Aorta (tissue), 5 donors: ENCODE data around the gene PPP1R10. TPM values are rescaled to one million over a fixed set of nuclear protein-coding genes. Genes with fewer than 3 reads are reported as not detected.

Source experiments
- ATAC-seq: fragments of 200-7000 bp; cut with Tn5 transposase; one replicate; pipeline ENCODE4 v1.9.1; 2022; ENCODE audit warnings: moderate library complexity; ENCODE audit not compliant: low FRiP score
- DNase-seq, 2 donors: peaks; one replicate each; pipeline ENCODE4 v3.0.0-alpha.2; 2020
- H3K27ac ChIP-seq, 2 donors: one replicate each; pipeline ENCODE4 v1.5.1; 2013; ENCODE audit warnings: low read length in 2 of 2, mild to moderate bottlenecking in 2 of 2, moderate library complexity in 2 of 2, control low read depth in 1 of 2, inconsistent platforms in 1 of 2, low read depth in 1 of 2
- H3K27me3 ChIP-seq, 2 donors: one replicate each; pipeline ENCODE4 v1.6.1; 2013; ENCODE audit warnings: control low read depth in 1 of 2, low read length in 1 of 2, mild to moderate bottlenecking in 1 of 2, moderate library complexity in 1 of 2; ENCODE audit not compliant: insufficient read depth in 2 of 2, control insufficient read depth in 1 of 2
- H3K36me3 ChIP-seq, 2 donors: one replicate each; pipeline ENCODE4 v1.6.1; 2013; ENCODE audit warnings: control low read depth in 1 of 2, low read length in 1 of 2, mild to moderate bottlenecking in 1 of 2; ENCODE audit not compliant: insufficient read depth in 2 of 2, control insufficient read depth in 1 of 2
- H3K4me1 ChIP-seq, 2 donors: one replicate each; pipeline ENCODE4 v1.6.1; 2013; ENCODE audit warnings: low read length in 2 of 2, control low read depth in 1 of 2, mild to moderate bottlenecking in 1 of 2, moderate library complexity in 1 of 2; ENCODE audit not compliant: insufficient read depth in 2 of 2, control insufficient read depth in 1 of 2
- H3K4me3 ChIP-seq, 2 donors: one replicate each; pipeline ENCODE4 v1.5.1; 2013; ENCODE audit warnings: low read length in 2 of 2, control low read depth in 1 of 2, mild to moderate bottlenecking in 1 of 2
- H3K9me3 ChIP-seq: one replicate; pipeline ENCODE4 v1.6.1; 2013; ENCODE audit warnings: mild to moderate bottlenecking, low read length; ENCODE audit not compliant: control insufficient read depth
- WGBS, 2 donors: extraction: QIAGEN DNeasy Blood & Tissue Kit; methylation state at CpG; one replicate each; pipeline ENCODE4 v1.1.7; 2013; 5-methylcytosine and 5-hydroxymethylcytosine counted together
- intact Hi-C, 2 donors: fragments of 100-400 bp; cut with DNase I; formaldehyde crosslinking; loops; one replicate each; pipeline versions ENCODE4 v1.14.2 to v1.15.0; 2022
- polyA plus RNA-seq, 2 donors: library from polyadenylated mRNA; stranded (reverse); fragments of 200-250 nt; gene quantifications; one replicate each; pipeline ENCODE4 v1.2.3, GENCODE V29; 2013
- total RNA-seq, 2 donors: library from RNA; stranded (reverse); fragmentation: NEBNext Ultra II Directional; extraction: Animal tissue kit (Norgen Biotek cat#: 25700); gene quantifications; one replicate each; pipeline ENCODE4 v1.2.1, GENCODE V29; 2021
- donor health status: healthy with polysubstance abuse.
- donor health status: Bipolar disorder and iron deficiency.
- donor health status: DM: no; HTN: no; CAD: no.
- donor health status: DM: no; HTN: no; CAD: no.
- donor health status: DM: yes; HTN: yes; CAD: no.

PPP1R10 gene
- total and polyA plus RNA-seq, 4 donors: 8.6 to 83.8 (median 41.6) TPM

GRCh38 chr6:30635834-30636233 lies 18.8 kb upstream of the PPP1R10 start:
- Histone ChIP-seq H3K27me3 (no peaks in the 10 kb centered on the region), H3K27ac (no peak overlapping the region), H3K4me1 (no peaks in the 10 kb centered on the region), H3K9me3 (no peaks in the 10 kb centered on the region), H3K4me3 (no peak overlapping the region), H3K36me3 (peaks cover 2 to 5% of the 10 kb centered on the region in 2 donors)
- ATAC-seq: no peak
- no peak for DNase-seq
- 95 to 96% methylated on average over 3 of the region's 3 CpGs for WGBS, 2 donors
- intact Hi-C loops: no loop called here

- ATAC-seq (peak; percentile 94), DNase-seq (peak; percentile 92 to 97)
- H3K27ac ChIP-seq: peak within 1 kb of the TSS; percentile 16 to 95
- WGBS, 2 donors: 3 to 4% methylated on average over 31 to 36 of the region's 36 CpGs
- peak within 1 kb of the TSS; percentile 22 to 52 for H3K4me3 ChIP-seq
- H3K9me3 ChIP-seq: no peaks in the 10 kb centered on the region
- no peaks in the 10 kb centered on the region for H3K36me3 ChIP-seq
- H3K4me1 ChIP-seq: no peaks in the 10 kb centered on the region
- H3K27me3 ChIP-seq: no peaks in the 10 kb centered on the region
- intact Hi-C loops: loop anchor here in 1 of 2 donors (5.0 kb wide), 1 partner anchor 46 kb away; the partner anchor contains the start of gene DHX16
Measured at GRCh38 chr6:30626484-30627366, 9.7 kb upstream of the PPP1R10 start, which contains the start of gene ATAT1. Gene ATAT1, plus strand, starts transcription at chr6:30626874.

GRCh38 chr6:30625511-30625910 lies 8.5 kb upstream of the PPP1R10 start:
- ATAC-seq (no peak), DNase-seq (no peak)
- Histone ChIP-seq H3K36me3 (no peaks in the 10 kb centered on the region), H3K4me3 (no peak overlapping the region), H3K27ac (no peak overlapping the region), H3K4me1 (no peaks in the 10 kb centered on the region), H3K9me3 (no peaks in the 10 kb centered on the region), H3K27me3 (no peaks in the 10 kb centered on the region)
- intact Hi-C loops: loop anchor here in 1 of 2 donors (5.0 kb wide), 1 partner anchor 47 kb away; the partner anchor contains the start of gene DHX16
- 95% methylated on average over 8 of the region's 8 CpGs for WGBS, 2 donors

DNA sequence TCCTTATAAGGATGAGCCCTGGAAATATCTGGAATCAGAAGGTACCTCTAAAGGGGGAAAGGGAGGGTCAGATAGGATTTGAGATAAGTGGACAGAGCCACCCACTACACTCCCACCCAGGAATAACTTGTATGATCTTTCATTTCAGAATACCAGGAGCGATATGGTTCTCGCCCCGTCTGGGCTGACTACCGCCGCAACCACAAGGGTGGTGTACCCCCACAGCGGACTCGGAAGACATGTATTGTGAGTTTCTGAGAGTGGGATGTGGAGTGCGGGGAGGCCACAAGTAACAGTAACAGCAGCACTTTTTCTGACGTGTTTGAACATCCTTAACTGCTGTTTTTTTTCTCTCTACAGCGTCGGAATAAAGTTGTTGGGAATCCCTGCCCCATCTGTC lies 2.5 kb upstream of the PPP1R10 start:
- 93 to 94% methylated on average over 11 of the region's 11 CpGs for WGBS, 2 donors
- peaks cover 0 to 2% of the 10 kb centered on the region in 2 donors for H3K27me3 ChIP-seq
- no peak overlapping the region for H3K27ac ChIP-seq

DNA sequence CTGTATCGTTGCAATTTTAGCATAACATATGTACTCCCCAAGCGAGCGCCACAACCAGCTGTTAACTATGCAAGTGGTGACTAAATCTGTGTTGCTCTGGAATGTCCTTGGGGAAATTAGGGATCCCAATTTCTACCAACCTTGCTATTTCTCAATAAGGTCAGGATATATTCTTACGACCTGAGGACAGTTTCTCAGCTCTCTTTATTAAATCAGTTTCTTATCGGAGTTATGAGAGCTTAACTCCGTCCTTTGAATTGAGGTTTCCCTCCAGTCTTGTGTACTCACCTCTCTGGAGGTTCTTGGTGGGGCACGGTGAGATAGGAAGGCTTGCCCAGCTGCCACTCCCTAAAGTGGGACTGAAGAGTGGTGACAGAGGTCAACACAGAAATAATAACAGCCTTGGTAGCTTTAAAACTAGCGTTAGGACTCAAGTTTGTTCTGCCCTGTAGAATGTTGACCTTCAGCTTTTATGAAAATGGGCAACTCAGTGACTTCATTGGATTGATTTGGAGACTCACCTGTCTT lies 1.3 kb upstream of the PPP1R10 start:
- H3K27me3 ChIP-seq: peaks cover 0 to 2% of the 10 kb centered on the region in 2 donors
- intact Hi-C loops: loop anchor here (5.0 kb wide), 3 partner anchors 54 to 124 kb away; partner anchors contain the start of genes DHX16 (in 1 of the 2), FLOT1 (in 1 of the 2), GNL1 (in 1 of the 2) and IER3 (in 1 of the 2)
- DNase-seq (peak in 1 of 2 donors; percentile 12), ATAC-seq (no peak)
- H3K4me3 ChIP-seq: peak overlapping the region; percentile 62 to 81
- H3K4me1 ChIP-seq: no peaks in the 10 kb centered on the region
- no peaks in the 10 kb centered on the region for H3K9me3 ChIP-seq
- peaks cover 0 to 3% of the 10 kb centered on the region in 2 donors for H3K36me3 ChIP-seq
- WGBS, 2 donors: 14 to 18% methylated on average over 8 of the region's 8 CpGs
- H3K27ac ChIP-seq: peak overlapping the region in 1 of 2 donors; percentile 95

More for the DNA sequence above, 2.5 kb upstream of the PPP1R10 start:
- intact Hi-C loops: loop anchor here (5.0 kb wide), 3 partner anchors 53 to 123 kb away; partner anchors contain the start of genes DHX16 (in 1 of the 2), FLOT1 (in 1 of the 2), GNL1 (in 1 of the 2) and IER3 (in 1 of the 2)
- H3K4me1 ChIP-seq: no peaks in the 10 kb centered on the region
- no peak overlapping the region for H3K4me3 ChIP-seq
- ATAC-seq: no peak
- DNase-seq: no peak
- peaks cover 0 to 3% of the 10 kb centered on the region in 2 donors for H3K36me3 ChIP-seq
- no peaks in the 10 kb centered on the region for H3K9me3 ChIP-seq

DNA sequence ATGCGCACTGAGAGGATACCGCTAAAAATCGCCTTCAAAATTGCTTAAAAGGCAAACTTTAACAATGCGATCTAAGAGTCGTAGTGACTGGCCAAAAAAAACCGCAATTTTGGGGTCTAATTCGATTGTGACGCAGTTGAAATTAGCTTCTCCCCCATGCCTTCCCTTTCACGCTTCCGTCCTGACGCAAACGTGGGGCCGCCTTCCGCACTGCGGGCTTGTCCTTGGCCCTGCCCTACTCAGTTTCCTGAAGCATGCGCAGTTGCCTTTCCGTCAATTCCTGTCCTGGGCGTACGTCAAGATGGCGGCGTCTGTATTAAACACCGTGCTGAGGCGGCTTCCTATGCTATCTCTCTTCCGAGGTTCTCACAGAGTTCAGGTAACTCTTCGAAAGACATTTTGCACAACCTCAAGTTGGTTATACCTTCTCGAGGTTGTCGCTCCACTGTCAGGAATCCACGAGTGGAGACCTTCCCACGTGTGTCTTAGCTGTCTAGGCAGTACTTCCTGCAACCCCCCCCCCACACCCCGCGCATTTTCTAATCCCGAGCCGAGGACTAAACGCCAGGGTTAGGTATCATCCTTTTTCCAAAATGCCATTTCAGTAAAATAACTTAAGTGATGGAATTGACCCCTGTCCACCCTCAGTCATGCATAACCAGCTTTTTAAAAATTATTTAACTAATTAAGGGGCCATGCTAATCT lies 674 bp upstream of the PPP1R10 start, which contains the start of gene MRPS18B:
TSS of gene MRPS18B (plus strand) at position 276 of the 705 bp plus-strand sequence. CDS start at position 302, 26 bp downstream.
- peak; percentile 98 to 99 for DNase-seq
- ATAC-seq: peak; percentile 94
- Histone ChIP-seq H3K36me3 (peaks cover 0 to 3% of the 10 kb centered on the region in 2 donors), H3K27ac (peak within 1 kb of the TSS; percentile 91 to 95), H3K4me1 (peaks cover 0 to 3% of the 10 kb centered on the region in 2 donors), H3K9me3 (no peaks in the 10 kb centered on the region), H3K4me3 (peak within 1 kb of the TSS; percentile 97 to 100), H3K27me3 (peaks cover 0 to 2% of the 10 kb centered on the region in 2 donors)
- intact Hi-C loops: loop anchor here (2.0 to 5.0 kb wide), 5 partner anchors 55 to 125 kb away; partner anchors contain the start of genes DHX16 (in 1 of the 2), FLOT1 (in 1 of the 2), GNL1 (in 1 of the 2) and IER3 (in 1 of the 2)
- 0 to 1% methylated on average over 34 of the region's 34 CpGs for WGBS, 2 donors

DNA sequence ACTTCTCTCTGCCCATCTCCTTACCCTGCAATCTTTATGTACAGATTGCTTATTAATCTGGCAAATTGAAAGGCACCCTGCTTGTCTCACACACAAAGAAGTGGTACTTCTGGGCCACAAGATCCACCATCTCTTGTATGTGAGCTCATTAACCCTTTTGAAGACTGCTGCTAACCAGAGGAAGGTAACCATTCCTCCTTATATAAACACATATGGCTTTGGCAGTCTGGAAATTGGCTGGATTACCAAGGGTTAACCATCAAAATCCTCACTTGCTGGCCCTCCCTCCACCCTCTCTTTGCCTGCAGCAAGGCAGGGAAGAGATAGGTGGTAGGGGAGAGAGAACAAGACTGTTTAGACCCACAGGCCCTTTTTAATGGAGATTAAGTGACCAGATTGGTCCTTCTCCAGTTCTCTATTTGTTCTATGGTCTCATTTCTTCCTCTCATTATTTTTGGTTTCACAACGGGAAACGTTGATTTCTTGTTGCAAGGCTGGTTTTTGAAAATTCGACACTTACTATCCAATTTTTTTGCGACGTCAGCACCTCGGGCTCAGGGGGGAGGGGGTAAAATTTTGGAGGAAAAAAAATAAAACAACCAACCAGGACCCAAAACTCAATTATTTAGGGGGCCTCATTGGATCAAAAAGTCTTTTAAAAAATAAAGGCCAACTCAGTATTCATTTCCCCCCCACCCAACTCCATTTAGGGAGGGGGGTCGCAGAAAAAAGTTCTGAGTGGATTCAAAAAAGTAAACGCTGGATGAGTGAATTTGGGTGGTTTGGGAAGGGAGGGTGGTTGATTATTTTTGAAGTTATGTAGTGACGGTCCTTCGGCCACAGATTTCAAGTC lies 859 bp downstream of the PPP1R10 start:
- no peak for DNase-seq
- peak overlapping the region; percentile 97 to 100 for H3K4me3 ChIP-seq
- H3K27me3 ChIP-seq: peaks cover 0 to 2% of the 10 kb centered on the region in 2 donors
- no peak for ATAC-seq
- peak overlapping the region; percentile 91 to 94 for H3K27ac ChIP-seq
- intact Hi-C loops: loop anchor here (2.0 to 5.0 kb wide), 5 partner anchors 56 to 126 kb away; partner anchors contain the start of genes DHX16 (in 1 of the 2), FLOT1 (in 1 of the 2), GNL1 (in 1 of the 2) and IER3 (in 1 of the 2)
- peaks cover 0 to 3% of the 10 kb centered on the region in 2 donors for H3K36me3 ChIP-seq
- no peaks in the 10 kb centered on the region for H3K9me3 ChIP-seq
- peaks cover 2 to 3% of the 10 kb centered on the region in 2 donors for H3K4me1 ChIP-seq
- WGBS, 2 donors: 0% methylated on average over 10 of the region's 10 CpGs
